Fibroblast of skin of left quadriceps (primary cell): Measurements from ENCODE around the gene OR5M11.
"Not testable (repeated sequence)": the region's sequence is repeated elsewhere in the genome, so short reads cannot be mapped to it uniquely, and the experiment has no call there.

Source experiments
- DNase-seq, 2 experiments: peaks; one replicate each; pipeline ENCODE4 v3.0.0-alpha.2; 2013; ENCODE audit warnings: low read depth in 2 of 2

The OR5M11 gene

DNA sequence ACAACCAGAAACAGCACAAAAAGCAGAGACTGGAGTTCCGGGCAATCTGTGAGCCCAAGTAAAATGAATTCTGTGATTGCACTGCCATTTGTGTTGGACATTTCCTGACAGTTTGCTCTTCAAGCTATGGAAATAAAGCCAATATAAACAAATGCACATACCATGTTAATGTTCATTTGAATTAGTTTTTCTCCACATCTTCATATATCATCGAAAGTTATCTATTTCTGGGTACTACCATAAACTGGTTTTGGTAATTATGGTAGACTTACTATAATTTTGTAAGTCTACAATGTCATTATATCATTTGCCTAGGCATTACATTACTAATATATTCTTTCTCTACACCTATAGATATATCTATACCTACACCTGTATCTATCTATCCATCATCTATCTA lies at the start of gene OR5M11:
TSS of gene OR5M11 (minus strand) at position 101 of the 400 bp plus-strand sequence. CDS start at position 101, 0 bp downstream.
- no peak for DNase-seq

GRCh38 chr11:56592088-56592717 lies 49.1 kb upstream of the OR5M11 start:
- not testable (repeated sequence) for DNase-seq

DNA sequence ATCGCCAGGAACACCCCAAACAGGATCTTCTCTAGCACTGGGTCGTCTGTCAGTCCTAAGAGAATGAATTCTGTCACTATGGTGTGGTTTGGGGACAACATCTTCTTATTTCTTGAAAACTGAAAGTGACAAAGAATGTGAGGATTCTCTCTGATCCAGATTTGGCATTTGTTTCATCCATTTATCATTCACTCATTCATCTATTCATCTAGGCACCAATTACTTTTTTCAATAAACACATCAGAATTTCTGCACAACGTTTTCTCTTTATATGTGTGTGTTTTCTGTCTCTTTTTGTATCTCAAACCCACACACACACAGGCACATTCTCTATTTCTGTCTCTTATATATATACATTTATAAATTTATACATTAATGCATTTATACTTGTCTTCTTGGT lies 34.6 kb upstream of the OR5M11 start, which contains the start of gene OR5M10:
TSS of gene OR5M10 (minus strand) at position 101 of the 400 bp plus-strand sequence. CDS start at position 101, 0 bp downstream.
- no peak for DNase-seq

DNA sequence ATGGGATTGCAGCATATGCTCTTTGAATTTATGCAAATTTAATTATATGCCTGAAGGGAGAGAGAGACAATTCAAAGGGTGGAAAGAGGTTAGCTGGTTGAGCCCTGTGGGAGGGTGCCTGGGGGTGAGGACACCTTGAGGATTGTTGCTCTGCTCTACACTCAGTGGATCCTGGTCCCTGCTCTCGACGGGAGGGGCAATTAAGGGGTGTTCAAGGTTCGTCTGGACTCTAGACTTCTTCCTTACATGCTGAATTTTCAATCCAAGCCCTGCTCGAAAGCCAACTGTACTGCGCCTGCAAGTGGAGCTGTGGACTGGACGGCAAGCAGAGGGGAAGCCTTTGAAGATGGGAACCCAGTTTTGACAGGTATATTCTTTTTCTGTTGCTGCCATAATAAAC lies 15.5 kb upstream of the OR5M11 start:
- DNase-seq, result no peak

- DNase-seq, result not testable (repeated sequence)
Measured at GRCh38 chr11:56554691-56555090, 11.6 kb upstream of the OR5M11 start.

DNA sequence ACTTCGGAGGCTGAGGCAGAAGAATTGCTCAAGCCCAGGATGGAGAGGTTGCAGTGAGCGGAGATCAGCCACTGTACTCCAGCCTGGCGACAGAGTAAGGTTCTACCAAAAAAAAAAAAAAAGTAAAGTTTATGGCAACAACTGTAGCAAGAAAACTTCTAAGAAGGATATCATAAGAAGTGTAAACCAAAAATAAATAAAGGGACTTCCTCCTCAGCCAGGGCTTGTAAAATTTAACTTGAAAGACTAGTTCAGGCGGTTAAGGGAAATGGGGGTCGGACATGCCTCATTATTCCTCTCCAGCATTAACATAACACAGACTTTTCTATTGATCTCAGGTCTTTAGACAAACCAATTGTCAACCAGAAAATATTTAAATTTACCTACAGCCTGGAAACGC lies 2.5 kb upstream of the OR5M11 start:
- no peak for DNase-seq

DNA sequence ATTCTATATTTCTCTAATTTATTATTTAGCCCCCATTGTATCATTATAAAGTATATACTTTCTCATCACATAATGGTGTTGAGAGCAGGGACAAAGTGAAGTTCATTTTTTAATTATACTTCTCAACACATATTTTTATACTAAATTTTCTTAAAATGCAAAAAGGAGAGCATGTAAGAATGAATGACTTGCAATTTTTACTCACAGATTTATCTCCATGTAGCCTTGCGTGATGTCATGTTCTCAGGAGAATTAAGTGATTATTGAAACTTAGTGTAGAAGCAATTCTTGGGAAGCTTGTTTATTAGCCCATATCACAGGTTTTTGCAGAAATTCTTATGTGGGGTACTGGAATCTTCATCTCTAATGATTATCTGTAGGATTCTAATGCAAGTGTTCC lies 682 bp upstream of the OR5M11 start:
- DNase-seq, result no peak

DNA sequence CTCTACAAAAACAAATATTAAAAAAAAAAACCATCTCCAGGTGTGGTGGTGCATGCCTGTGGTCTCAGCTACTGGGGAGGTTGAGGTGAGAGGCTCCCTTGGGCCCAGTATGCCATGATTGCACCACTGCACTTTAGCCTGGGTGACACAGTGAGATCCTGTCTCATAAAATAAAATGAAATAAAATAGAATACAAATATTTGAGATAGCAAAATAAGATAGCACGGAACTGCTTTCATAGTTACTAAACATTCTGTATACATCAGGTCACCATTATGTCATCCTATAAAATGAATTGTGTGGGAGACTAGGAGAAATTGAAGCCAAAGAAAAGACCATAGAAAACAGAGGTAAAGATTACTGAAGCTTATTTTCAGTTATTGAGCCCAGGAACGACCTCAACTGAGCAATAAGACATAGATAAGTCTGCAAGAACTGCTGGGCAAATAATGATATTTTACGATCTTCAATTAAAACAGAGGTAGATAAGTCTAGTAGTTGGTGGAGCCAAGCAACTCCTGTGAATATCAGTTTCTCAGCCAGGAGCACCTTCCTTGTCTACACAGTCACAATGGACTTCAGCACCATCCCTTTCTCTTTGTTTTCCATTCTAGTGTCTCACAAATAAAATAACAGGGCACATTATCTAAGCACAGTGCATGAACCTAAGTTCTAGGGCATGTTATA lies 9.9 kb downstream of the OR5M11 start:
- no peak for DNase-seq

- DNase-seq, result no peak
Measured at GRCh38 chr11:56531856-56532255, 11.2 kb downstream of the OR5M11 start.

DNA sequence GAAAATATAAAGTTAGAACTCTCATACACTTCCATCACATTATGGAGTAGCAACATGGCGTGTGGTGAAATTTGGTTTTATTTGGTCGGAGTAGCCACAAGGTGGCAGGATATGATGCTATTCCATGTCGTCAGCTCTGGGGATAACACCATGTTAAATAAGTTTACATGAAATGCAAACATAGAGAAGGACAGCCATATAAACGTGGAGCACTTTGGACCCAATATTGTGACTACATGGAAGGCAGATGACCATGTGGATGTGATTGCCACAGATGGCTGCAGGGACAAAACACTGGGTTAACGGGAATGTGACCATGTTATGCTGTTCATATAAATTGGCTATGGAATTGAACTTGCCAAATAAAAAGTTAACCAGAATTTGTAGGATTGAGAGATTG lies 21.0 kb downstream of the OR5M11 start:
- DNase-seq, result no peak

GRCh38 chr11:56513280-56513679 lies 29.8 kb downstream of the OR5M11 start:
- DNase-seq, result no peak

DNA sequence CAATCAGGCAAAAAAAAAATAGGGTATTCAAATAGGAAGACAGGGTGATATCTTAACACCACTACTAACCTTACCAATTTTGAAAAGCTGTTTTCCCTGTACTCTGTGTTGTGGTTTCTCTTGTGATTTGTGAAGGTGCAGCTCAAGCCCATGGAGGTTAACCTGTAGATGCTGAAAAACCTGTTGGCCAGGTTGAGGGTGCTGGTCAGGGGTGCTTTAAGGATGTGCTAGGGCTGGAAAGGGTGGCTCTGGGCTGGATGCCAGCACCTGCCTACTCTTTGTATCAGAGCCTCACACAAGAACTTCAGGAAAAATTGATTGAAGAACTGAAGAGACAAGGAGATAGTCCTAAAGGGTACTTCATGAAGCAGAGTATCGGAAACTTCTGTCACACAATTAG lies 33.6 kb downstream of the OR5M11 start:
- no peak for DNase-seq

- no peak for DNase-seq
Measured at GRCh38 chr11:56497010-56497409, 46.0 kb downstream of the OR5M11 start.

DNA sequence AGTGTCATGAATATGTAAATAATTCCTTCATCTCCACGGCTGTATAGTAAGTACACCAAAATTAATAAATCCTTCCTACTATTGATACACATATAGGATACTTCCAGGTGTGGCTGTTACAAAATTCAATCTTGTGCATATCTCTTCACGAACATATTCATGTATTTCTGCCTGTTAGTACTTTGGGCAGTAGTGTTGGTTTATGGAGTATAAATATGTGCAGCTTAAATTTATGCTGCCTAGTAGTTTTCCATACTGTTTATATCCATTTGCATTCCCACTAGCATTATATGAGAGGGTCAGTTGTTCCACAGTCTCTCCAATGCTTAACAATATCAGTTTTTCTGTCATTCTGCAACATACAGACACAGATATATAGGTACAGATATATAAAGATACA lies 47.9 kb downstream of the OR5M11 start:
- no peak for DNase-seq
